Stimulated activated naive B cell treated with anti-CD40 and anti-IgM and Interleukin-4, amounts not matched to agents 10 μg/mL and 1 μg/mL and 100 μg/mL, for 72 hours (primary cell): Measurements from ENCODE around the gene CSRNP3.

ENCODE experiments used
- ATAC-seq, 2 donors: fragments of 150-1000 bp; cut with Tn5 transposase; replicated peaks; 2 replicates each; pipeline ENCODE4 v1.10.0; 2021; ENCODE audit warnings: moderate library complexity in 1 of 2
- DNase-seq: peaks from one replicate; pipeline ENCODE4 v3.0.0; 2021
- H3K27ac Mint-ChIP-seq: one replicate; pipeline ENCODE4 v1.8.0; 2022; ENCODE audit warnings: mild to moderate bottlenecking, mixed read lengths
- H3K27me3 Mint-ChIP-seq, 2 donors: one replicate each; pipeline ENCODE4 v1.8.0; 2022; ENCODE audit warnings: mixed read lengths in 2 of 2
- H3K36me3 Mint-ChIP-seq, 2 donors: one replicate each; pipeline ENCODE4 v1.8.0; 2022; ENCODE audit warnings: mixed read lengths in 2 of 2, mild to moderate bottlenecking in 1 of 2
- H3K4me1 Mint-ChIP-seq, 2 donors: one replicate each; pipeline ENCODE4 v1.8.0; 2022; ENCODE audit warnings: mixed read lengths in 2 of 2, mild to moderate bottlenecking in 1 of 2
- H3K4me3 Mint-ChIP-seq, 2 donors: one replicate each; pipeline ENCODE4 v1.8.0; 2022; ENCODE audit warnings: mild to moderate bottlenecking in 2 of 2, mixed read lengths in 2 of 2, moderate library complexity in 1 of 2
- H3K9me3 Mint-ChIP-seq, 2 donors: one replicate each; pipeline ENCODE4 v1.8.0; 2022; ENCODE audit warnings: mixed read lengths in 2 of 2, mild to moderate bottlenecking in 1 of 2

Gene CSRNP3

GRCh38 chr2:165632594-165632993 is 163.1 kb downstream of the CSRNP3 start:
- Mint-ChIP-seq H3K9me3 (no peaks in the 10 kb centered on the region), H3K27me3 (no peaks in the 10 kb centered on the region), H3K4me1 (no peaks in the 10 kb centered on the region), H3K36me3 (no peaks in the 10 kb centered on the region), H3K4me3 (no peak overlapping the region), H3K27ac (no peak overlapping the region)
- ATAC-seq (no peak), DNase-seq (no peak)

DNA sequence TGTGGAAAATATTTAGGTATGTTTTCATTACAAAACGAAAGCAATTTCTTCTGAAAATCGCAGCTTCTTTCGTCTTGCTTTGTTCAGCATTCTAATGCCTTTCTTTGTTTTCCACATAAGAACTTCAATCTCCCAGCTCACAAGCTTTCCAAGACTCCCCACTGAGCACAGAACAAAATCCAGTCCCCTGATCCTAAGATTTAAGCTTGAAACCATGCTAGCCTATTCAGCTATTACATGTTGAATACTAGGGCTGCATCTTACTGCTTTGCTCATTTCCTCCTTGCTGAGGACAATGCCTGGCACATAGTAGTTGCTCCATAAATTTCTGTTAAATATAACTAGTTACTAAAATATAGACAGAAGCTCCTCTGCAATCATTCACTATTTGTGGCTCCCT is 163.9 kb downstream of the CSRNP3 start:
- Mint-ChIP-seq H3K4me1 (no peaks in the 10 kb centered on the region), H3K9me3 (no peaks in the 10 kb centered on the region), H3K4me3 (no peak overlapping the region), H3K27me3 (no peaks in the 10 kb centered on the region), H3K27ac (no peak overlapping the region), H3K36me3 (no peaks in the 10 kb centered on the region)
- no peak for ATAC-seq
- DNase-seq: no peak

DNA sequence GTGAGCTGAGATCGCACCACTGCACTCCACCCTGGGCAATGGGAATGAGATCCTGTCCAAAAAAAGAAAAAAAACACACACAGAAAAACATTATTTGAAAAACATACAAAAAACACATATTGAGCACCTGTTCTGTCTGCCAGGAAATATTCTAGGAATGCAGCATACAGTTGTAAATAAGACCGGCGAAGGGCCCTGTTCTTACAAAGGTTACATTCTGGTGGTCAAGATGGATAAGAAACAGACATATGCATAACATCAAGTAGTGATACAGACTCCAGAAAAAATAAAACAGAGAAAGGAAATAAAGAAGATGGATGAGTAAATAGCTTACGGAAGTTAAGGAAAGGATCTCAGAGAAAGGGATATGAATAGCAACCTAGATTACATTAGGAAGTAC is 164.8 kb downstream of the CSRNP3 start:
- no peaks in the 10 kb centered on the region for H3K27me3 Mint-ChIP-seq
- DNase-seq (no peak), ATAC-seq (no peak)
- no peaks in the 10 kb centered on the region for H3K4me1 Mint-ChIP-seq
- H3K4me3 Mint-ChIP-seq: no peak overlapping the region
- no peaks in the 10 kb centered on the region for H3K9me3 Mint-ChIP-seq
- no peak overlapping the region for H3K27ac Mint-ChIP-seq
- no peaks in the 10 kb centered on the region for H3K36me3 Mint-ChIP-seq

DNA sequence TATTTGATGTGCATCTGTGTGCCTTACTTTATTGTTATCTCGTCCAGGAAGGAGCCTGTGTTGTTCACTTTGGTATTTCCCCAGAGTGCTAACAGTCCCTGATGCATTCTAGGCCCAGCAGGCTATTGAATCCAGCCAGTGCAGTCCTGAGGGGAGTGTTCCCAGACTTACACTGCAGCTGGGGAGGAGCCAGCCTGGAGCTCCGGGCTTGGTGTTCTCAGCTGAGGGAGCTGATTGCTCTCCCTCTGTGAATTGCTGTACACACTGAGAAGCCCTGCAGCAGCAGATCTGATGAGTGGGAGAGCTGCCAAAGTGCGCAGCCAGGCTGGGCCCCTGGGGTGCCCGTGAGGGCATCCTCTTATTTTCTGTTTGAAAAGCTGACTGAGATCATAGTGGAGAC is 165.4 kb downstream of the CSRNP3 start:
- ATAC-seq (no peak), DNase-seq (no peak)
- Mint-ChIP-seq H3K4me3 (no peak overlapping the region), H3K27me3 (no peaks in the 10 kb centered on the region), H3K9me3 (no peaks in the 10 kb centered on the region), H3K36me3 (no peaks in the 10 kb centered on the region), H3K4me1 (no peaks in the 10 kb centered on the region), H3K27ac (no peak overlapping the region)

GRCh38 chr2:165635532-165635931 is 166.0 kb downstream of the CSRNP3 start:
- no peaks in the 10 kb centered on the region for H3K9me3 Mint-ChIP-seq
- H3K4me3 Mint-ChIP-seq: no peak overlapping the region
- H3K27ac Mint-ChIP-seq: no peak overlapping the region
- DNase-seq: no peak
- ATAC-seq: no peak
- H3K36me3 Mint-ChIP-seq: no peaks in the 10 kb centered on the region
- H3K4me1 Mint-ChIP-seq: no peaks in the 10 kb centered on the region
- H3K27me3 Mint-ChIP-seq: no peaks in the 10 kb centered on the region

DNA sequence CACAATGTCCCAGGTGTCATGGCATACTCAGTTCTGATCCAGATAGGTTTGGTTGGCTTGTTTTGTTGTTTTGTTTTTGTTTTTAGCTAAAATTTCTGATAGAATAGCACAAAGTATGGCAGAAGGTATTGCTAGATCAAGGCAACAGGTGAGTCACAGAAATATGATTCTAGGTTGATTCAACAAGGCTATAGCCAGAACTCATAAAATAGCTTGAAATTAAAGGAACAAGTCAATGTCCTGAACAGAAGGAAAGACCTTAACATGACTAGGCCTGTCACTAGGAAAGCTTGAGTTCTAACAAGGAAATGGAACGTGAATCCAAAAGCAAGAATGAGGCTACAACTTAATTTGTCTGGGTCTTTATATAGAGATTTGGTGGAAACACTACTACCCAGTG is 167.5 kb downstream of the CSRNP3 start:
- no peak for ATAC-seq
- Mint-ChIP-seq H3K36me3 (no peaks in the 10 kb centered on the region), H3K9me3 (no peaks in the 10 kb centered on the region), H3K4me3 (no peak overlapping the region), H3K4me1 (no peaks in the 10 kb centered on the region), H3K27me3 (no peaks in the 10 kb centered on the region), H3K27ac (no peak overlapping the region)
- DNase-seq: no peak

- ATAC-seq: no peak
- H3K4me1 Mint-ChIP-seq: no peaks in the 10 kb centered on the region
Measured at GRCh38 chr2:165637396-165637795, 167.9 kb downstream of the CSRNP3 start.

GRCh38 chr2:165639504-165639903 is 170.0 kb downstream of the CSRNP3 start:
- Mint-ChIP-seq H3K27ac (no peak overlapping the region), H3K4me1 (no peaks in the 10 kb centered on the region)

More at GRCh38 chr2:165637396-165637795, 167.9 kb downstream of the CSRNP3 start:
- H3K27ac Mint-ChIP-seq: no peak overlapping the region
- H3K27me3 Mint-ChIP-seq: no peaks in the 10 kb centered on the region
- no peak overlapping the region for H3K4me3 Mint-ChIP-seq
- DNase-seq: no peak
- no peaks in the 10 kb centered on the region for H3K36me3 Mint-ChIP-seq
- no peaks in the 10 kb centered on the region for H3K9me3 Mint-ChIP-seq

GRCh38 chr2:165640247-165640929 is 170.9 kb downstream of the CSRNP3 start:
- Mint-ChIP-seq H3K27me3 (no peaks in the 10 kb centered on the region), H3K4me3 (no peak overlapping the region), H3K4me1 (no peaks in the 10 kb centered on the region), H3K9me3 (no peaks in the 10 kb centered on the region), H3K36me3 (no peaks in the 10 kb centered on the region), H3K27ac (no peak overlapping the region)
- DNase-seq (no peak), ATAC-seq (no peak)

More at GRCh38 chr2:165639504-165639903, 170.0 kb downstream of the CSRNP3 start:
- no peaks in the 10 kb centered on the region for H3K9me3 Mint-ChIP-seq
- no peak overlapping the region for H3K4me3 Mint-ChIP-seq
- DNase-seq (no peak), ATAC-seq (no peak)
- no peaks in the 10 kb centered on the region for H3K27me3 Mint-ChIP-seq
- no peaks in the 10 kb centered on the region for H3K36me3 Mint-ChIP-seq

DNA sequence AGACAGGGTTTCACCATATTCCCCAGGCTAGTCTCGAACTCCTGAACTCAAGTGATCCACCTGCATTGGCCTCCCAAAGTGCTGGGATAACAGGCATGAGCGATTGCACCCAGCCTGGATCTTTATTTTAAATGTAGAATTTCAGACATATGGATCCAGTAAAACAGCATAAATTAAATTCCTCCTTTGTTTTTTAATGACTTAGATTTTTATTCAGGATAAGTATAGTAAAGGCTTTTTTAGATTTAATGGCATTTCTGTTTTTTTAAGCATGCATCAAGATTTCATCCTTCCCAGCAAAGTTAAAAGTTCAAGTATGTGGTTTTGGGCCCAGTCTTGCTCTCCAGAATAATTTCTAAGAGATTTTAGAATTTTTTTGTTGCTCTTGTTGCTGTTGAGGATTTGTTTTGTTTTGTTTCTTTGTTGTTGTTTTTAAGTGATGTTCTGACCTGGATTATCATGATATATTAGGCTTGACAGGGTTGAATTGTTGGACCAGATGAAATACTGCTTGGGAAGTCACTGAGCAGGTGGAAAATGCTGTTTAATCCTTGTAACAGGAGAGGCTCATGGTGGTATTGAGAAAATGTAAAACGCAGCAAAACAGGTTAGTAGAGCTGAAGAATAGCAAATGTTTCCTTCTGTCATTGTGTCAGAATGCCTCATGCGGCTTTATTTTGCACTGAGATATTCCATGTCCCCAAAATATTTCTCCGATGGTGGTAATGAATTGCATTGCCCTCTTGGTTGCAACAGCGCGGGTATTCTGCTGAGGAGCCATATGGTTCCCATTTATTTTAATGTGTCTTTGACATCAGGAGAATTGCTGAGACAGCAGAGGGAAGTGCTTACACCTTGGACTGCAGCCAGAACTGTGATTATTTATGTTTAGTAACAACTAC is 176.7 kb downstream of the CSRNP3 start:
- Mint-ChIP-seq H3K4me3 (no peak overlapping the region), H3K9me3 (no peaks in the 10 kb centered on the region), H3K27me3 (peaks cover 0 to 5% of the 10 kb centered on the region in 2 donors), H3K4me1 (no peaks in the 10 kb centered on the region), H3K27ac (no peak overlapping the region), H3K36me3 (no peaks in the 10 kb centered on the region)
- ATAC-seq: no peak
- DNase-seq: no peak

DNA sequence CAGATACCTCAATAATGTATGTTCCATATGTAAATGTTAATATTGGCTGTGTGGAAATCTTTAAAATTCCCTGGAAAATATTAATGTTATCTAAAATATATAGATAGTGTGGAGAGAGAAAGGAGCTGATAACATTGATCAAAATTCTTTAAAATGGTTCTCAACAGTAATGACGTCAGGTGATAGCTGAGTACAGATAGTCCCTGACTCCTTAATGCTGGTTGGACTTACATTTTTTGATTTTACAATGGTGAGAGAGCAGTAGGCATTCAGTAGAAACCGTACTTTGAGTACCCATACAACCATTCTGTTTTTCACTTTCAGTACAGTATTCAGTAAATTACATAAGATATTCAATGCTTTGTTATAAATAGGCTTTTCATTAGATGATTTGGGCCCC is 177.9 kb downstream of the CSRNP3 start:
- no peaks in the 10 kb centered on the region for H3K36me3 Mint-ChIP-seq
- DNase-seq: no peak
- ATAC-seq: no peak
- no peak overlapping the region for H3K27ac Mint-ChIP-seq
- no peaks in the 10 kb centered on the region for H3K9me3 Mint-ChIP-seq
- no peaks in the 10 kb centered on the region for H3K4me1 Mint-ChIP-seq
- peaks cover 0 to 5% of the 10 kb centered on the region in 2 donors for H3K27me3 Mint-ChIP-seq
- no peak overlapping the region for H3K4me3 Mint-ChIP-seq

GRCh38 chr2:165648801-165649200 is 179.3 kb downstream of the CSRNP3 start:
- no peak for ATAC-seq
- Mint-ChIP-seq H3K36me3 (no peaks in the 10 kb centered on the region), H3K4me3 (no peak overlapping the region), H3K4me1 (no peaks in the 10 kb centered on the region), H3K27ac (no peak overlapping the region), H3K27me3 (peaks cover 0 to 5% of the 10 kb centered on the region in 2 donors), H3K9me3 (no peaks in the 10 kb centered on the region)
- no peak for DNase-seq

GRCh38 chr2:165651233-165651632 is 181.7 kb downstream of the CSRNP3 start:
- H3K4me3 Mint-ChIP-seq: no peak overlapping the region
- H3K27me3 Mint-ChIP-seq: peaks cover 0 to 5% of the 10 kb centered on the region in 2 donors
- no peak for DNase-seq
- no peak for ATAC-seq
- no peaks in the 10 kb centered on the region for H3K36me3 Mint-ChIP-seq
- H3K27ac Mint-ChIP-seq: no peak overlapping the region
- H3K9me3 Mint-ChIP-seq: no peaks in the 10 kb centered on the region
- H3K4me1 Mint-ChIP-seq: no peaks in the 10 kb centered on the region

GRCh38 chr2:165655661-165656060 is 186.2 kb downstream of the CSRNP3 start:
- H3K36me3 Mint-ChIP-seq: no peaks in the 10 kb centered on the region
- no peak for ATAC-seq
- DNase-seq: no peak
- H3K4me3 Mint-ChIP-seq: no peak overlapping the region
- no peaks in the 10 kb centered on the region for H3K9me3 Mint-ChIP-seq
- peaks cover 5 to 8% of the 10 kb centered on the region in 2 donors for H3K27me3 Mint-ChIP-seq
- no peak overlapping the region for H3K27ac Mint-ChIP-seq
- peaks cover 2 to 9% of the 10 kb centered on the region in 2 donors for H3K4me1 Mint-ChIP-seq

DNA sequence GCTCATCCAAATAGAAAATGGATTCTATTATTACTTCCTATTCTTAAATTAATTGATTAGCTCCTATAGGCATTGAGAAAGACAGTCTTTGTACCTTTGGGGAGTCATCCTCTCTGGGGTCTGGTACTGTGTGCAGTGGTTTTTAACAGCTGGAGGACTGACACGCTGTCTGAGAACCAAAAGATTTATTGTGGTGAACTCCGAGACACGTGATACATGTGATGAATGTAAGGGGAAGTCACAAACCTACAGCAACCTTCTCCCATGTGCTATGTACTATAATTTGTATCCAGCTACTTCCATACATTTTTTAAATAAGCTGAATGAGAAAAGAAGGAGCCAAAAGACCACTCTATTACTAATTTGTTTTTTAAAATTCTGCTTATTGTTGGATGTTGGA is 190.9 kb downstream of the CSRNP3 start:
- Mint-ChIP-seq H3K27ac (no peak overlapping the region), H3K27me3 (peaks cover 5 to 8% of the 10 kb centered on the region in 2 donors)
- ATAC-seq: peak; percentile 68 to 71

More for the DNA sequence above, 190.9 kb downstream of the CSRNP3 start:
- no peaks in the 10 kb centered on the region for H3K36me3 Mint-ChIP-seq
- peaks cover 0 to under 1% of the 10 kb centered on the region in 2 donors for H3K9me3 Mint-ChIP-seq
- no peak for DNase-seq
- H3K4me3 Mint-ChIP-seq: no peak overlapping the region
- H3K4me1 Mint-ChIP-seq: peaks cover 8 to 10% of the 10 kb centered on the region in 2 donors
